Umbilical cord (tissue), 2 donors: ENCODE results near the gene BCAP31. TPM values are rescaled to one million over a fixed set of nuclear protein-coding genes. Genes with fewer than 3 reads are reported as not detected.

Experiments used
- DNase-seq: peaks from one replicate; pipeline ENCODE4 v3.0.0-alpha.2; 2015; ENCODE audit warnings: low spot score
- total RNA-seq: library from RNA; depleted of rRNA; stranded (reverse); fragments of >200 nt; gene quantifications from one replicate; pipeline ENCODE4 v1.2.3, GENCODE V29; 2014; ENCODE audit warnings: low replicate concordance; ENCODE audit not compliant: insufficient read depth

The BCAP31 gene
- total RNA-seq, 1 donor from 2014 or later = 58.5 TPM

GRCh38 chrX:153674219-153674851 lies 49.9 kb downstream of the BCAP31 start:
- DNase-seq = no peak

GRCh38 chrX:153673428-153674218 lies 50.6 kb downstream of the BCAP31 start, which contains the start of gene PNCK:
Gene PNCK (minus strand): TSS chrX:153673813. CDS start chrX:153673076, 737 bp downstream.
- no peak for DNase-seq

GRCh38 chrX:153672531-153673427 lies 51.4 kb downstream of the BCAP31 start:
- DNase-seq = no peak

DNA sequence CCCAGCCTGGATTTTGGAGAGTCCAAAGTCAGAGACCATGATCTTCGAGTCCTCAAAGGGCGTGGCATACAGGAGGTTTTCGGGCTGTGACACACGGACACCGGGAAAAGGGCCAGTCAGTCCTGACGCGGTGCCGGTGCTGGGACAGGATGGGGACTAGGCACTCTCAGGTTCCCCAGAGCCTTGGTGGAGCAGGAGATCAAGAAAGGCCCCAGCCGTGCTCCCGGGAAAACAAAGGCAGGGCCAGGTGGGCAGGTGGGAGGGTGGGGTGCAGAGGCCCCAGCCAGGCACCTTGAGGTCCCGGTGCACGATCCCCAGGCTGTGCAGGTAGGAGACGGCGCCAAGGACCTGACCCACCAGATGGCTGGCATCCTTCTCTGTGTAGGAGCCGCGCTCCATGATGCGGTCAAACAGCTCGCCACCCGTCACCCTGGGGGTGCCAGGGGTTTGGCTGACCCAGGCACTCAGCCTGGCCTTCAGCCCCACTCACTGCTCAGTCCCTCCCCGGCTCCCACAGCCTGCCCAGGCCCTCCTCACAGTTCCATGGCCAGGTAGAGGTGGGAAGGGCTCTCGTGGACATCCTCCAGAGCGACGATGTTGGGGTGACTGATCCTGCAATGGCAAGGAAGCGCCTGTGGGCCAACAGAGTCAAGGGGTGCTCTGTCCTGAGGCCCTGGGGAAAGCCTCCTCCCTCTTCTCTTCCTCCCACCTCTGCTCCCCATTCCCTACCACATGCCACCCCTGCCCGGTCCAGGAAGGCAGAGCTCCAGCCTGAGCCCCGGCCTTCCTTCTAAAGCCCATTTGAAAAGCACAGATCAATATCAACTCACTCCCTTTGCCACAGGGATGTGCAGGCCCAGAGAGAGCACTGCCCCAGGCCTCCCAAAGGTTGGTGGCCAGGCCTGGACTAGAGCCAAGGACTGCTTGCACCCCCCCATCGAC lies 52.3 kb downstream of the BCAP31 start:
- DNase-seq = no peak

DNA sequence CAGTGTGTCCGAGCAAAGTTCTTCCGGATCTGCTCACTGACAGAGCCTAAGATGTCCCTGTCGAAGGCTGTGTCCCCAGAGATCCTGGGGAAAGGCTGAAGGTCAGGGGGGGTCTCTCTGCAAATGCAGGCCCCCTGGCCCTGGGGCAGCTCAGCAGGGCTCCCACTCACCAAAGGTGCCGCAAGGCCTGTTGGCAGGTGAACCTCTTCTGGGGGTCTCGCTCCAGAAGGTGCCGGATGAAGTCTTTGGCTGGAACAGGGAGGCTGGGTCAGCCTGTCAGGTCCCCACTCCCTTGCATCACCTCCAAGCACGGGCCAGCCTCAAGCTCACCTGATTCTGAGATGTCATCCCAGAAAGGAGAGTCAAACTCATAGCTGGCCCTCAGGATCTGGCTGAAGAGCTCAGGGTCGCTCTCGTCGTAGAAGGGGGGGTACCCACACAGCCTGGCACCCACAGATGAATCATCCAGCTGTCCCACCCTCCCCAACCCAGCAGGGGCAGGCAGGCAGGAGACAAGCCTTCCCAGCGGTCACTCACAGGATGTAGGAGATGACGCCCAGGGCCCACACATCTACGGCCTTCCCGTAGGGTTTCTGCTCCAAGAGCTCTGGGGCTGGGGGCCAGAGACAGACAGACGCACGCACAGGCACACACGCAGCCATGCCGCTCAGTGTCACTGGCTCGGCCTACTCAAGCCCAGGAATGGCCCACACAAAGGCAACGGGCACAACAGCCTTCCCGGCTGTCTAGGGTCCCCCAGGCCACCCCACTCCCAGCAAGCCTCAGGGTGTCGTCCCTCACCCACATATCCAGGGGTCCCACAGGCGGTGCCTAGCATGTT lies 53.2 kb downstream of the BCAP31 start:
- no peak for DNase-seq

DNA sequence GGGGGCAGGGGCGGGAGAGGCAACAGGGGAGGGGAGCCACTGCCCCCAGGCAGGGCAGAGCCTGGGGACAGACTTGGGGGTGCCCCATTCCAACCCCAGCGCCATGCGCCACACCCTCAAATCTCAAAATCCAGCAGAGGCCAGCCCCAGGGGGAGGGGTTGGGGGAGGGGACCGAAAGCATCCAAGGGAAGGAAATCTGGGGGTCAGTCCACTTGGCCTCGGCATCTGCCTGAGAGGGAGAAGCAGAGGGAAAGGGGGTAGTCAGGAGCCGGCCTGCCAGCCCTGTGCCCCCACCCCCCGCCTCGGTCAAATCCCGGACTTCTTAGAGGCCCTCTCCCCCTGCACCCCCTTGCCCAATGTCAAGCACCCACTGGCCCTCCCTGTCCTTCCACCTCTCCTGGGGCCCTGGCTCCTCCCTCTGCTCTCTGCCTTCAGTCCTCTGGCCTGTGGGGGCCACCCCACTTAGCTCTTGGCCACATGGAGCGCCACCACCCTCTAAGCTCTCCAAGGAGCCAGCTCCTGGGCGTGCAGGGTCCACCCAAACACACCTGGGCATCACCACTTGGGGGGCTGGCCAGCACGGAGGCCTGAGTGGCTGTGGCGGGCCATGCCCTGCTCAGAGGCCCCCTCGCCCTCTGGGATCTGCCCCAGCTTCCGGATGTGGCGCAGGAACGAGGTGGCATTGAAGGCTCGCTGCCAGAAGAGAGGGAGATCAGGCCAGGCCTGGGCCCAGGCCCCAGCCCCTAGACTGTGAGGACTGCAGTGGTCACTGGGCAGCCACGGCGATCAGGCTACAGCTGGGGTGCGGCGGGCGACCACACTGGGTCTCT lies 54.1 kb downstream of the BCAP31 start:
- no peak for DNase-seq

DNA sequence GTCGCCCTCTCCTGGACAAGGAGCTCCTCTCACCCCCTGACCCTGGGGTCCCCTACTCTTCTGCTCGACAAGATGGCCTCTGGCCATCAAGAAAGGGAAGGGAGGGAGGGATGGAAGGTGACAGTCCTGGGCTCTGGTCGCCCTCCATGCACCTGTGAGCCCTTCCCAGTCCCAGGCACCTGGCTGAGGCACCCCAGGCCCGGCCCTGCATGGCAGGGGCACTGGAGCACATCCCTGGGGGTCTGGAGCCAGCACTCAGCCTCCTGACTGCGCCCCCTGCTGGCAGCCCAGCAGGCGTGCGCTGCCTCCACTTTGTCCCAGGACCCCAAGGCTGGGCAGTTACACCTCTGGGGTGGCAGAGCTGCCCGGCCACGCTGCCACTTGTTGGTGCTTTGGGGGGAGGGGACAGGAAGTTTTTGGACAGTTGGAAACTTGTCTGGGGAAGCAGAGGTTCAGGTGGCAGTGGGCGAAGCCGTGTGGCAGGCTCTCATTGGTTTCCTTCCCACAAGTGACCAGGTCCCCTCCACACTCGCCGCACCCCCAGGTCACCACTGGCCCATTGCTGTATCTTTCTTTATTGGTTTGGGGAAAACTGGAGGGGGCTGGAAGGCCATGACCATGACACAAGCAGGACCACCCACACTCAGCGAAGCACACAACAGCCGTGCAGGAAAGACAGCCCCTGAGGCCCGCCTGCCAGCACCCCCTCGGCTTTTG lies 54.9 kb downstream of the BCAP31 start:
- no peak for DNase-seq

DNA sequence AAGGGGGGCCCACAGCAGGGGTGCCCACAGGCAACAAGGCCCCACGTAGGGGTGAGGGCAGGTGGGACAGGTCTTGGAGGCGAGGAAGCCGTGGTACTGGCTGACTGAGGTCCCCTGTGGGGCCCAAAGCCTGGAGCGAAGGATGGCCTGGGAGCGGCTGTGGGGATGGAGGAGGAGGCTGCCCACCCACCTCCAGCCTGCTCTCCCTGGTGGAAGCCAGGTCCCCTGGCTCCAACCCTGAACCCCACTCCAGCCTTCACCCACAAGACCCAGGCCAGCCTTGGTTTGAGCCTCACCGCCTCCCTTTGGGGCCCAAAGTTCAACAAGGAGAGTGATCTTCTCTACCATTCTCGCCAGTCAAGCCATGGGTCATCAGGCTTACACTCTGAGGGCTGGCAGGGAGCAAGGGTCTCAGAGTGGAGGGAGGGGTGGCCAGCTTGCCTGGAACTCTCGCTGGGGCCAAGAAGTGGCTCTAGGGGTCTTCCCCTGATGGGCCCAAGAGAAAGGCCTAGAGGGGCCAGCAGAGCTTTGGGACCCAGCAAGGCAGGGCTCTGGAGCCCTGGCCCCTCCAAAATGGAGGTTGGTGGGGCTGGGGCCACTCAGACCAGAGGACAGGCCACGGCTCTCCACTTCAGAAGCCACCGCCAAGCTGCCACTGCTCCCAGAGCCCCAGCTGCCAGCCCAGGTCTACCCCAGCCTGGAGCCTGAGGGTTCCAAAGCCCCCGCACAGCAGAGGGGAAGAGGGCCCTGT lies 55.6 kb downstream of the BCAP31 start:
- DNase-seq = no peak

DNA sequence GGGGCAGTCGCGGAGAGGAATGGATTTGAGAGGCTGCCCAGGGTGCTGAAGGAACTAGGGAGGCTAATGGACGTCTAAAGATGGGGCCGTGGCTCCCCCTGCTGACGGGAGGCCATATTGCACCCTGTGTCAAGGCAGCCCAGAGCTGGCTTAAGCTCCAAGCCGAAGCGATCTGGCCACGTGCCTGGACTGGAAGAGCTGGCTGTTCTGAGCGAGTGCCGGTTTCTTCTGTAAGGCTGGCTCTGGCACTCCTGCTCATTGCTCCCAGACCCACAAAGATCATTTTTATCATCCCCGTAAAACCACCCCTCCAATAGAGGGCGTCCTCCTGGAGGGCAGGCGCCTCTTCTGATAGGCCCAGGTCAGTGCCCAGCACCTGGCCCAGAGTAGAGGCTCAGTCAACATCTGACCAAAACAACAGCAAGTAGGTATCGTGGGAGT lies 56.2 kb downstream of the BCAP31 start:
- peak; percentile 89 for DNase-seq

- no peak for DNase-seq
Observed at GRCh38 chrX:153667281-153667955, 56.8 kb downstream of the BCAP31 start.

GRCh38 chrX:153665726-153666306 lies 58.4 kb downstream of the BCAP31 start:
- no peak for DNase-seq

DNA sequence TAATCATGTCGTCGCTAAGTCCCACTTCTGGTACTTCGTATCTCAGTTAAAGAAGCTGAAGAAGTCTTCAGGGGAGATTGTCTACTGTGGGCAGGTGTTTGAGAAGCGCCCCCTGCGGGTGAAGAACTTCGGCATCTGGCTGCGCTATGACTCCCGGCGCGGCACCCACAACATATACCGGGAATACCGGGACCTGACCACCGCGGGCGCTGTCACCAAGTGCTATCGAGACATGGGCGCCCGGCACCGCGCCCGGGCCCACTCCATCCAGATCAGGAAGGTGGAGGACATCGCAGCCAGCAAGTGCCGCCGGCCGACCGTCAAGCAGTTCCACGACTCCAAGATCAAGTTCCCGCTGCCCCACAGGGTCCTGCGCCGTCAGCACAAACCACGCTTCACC lies 61.9 kb downstream of the BCAP31 start:
- DNase-seq = no peak

GRCh38 chrX:153659268-153659667 lies 64.9 kb downstream of the BCAP31 start:
- no peak for DNase-seq

GRCh38 chrX:153657161-153657560 lies 67.0 kb downstream of the BCAP31 start:
- DNase-seq = no peak

DNA sequence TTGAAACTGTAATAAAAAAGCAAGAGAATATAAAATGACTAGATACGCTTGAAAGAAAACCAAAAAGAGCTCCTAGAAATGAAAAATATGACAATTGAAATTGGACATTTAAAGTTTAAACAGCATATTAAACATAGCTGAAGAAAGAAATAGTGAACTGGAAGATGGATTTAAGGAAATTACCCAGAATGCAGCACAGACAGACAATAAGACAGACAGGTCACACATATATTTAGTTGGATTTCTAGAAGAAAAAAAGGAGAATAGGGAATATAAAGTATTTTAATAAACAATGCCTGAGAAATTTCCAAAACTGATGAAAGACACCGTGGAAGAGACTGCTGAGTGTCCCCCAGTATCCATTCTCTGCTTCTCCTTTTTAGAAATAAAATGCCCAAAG lies 70.6 kb downstream of the BCAP31 start:
- DNase-seq = no peak

GRCh38 chrX:153651540-153652079 lies 72.6 kb downstream of the BCAP31 start:
- no peak for DNase-seq
